ENCODE measurements around the gene INTS1. TPM values are rescaled to one million over a fixed set of nuclear protein-coding genes. Genes with fewer than 3 reads are reported as not detected.

The INTS1 gene
- polyA plus RNA-seq (ENCODE audit: insufficient read length in 4 of 4): 100 to 1,000 TPM in 1 of 4 donors, 10 to 100 TPM in 3; 52.7 to 102 (median 84.0) TPM

DNA sequence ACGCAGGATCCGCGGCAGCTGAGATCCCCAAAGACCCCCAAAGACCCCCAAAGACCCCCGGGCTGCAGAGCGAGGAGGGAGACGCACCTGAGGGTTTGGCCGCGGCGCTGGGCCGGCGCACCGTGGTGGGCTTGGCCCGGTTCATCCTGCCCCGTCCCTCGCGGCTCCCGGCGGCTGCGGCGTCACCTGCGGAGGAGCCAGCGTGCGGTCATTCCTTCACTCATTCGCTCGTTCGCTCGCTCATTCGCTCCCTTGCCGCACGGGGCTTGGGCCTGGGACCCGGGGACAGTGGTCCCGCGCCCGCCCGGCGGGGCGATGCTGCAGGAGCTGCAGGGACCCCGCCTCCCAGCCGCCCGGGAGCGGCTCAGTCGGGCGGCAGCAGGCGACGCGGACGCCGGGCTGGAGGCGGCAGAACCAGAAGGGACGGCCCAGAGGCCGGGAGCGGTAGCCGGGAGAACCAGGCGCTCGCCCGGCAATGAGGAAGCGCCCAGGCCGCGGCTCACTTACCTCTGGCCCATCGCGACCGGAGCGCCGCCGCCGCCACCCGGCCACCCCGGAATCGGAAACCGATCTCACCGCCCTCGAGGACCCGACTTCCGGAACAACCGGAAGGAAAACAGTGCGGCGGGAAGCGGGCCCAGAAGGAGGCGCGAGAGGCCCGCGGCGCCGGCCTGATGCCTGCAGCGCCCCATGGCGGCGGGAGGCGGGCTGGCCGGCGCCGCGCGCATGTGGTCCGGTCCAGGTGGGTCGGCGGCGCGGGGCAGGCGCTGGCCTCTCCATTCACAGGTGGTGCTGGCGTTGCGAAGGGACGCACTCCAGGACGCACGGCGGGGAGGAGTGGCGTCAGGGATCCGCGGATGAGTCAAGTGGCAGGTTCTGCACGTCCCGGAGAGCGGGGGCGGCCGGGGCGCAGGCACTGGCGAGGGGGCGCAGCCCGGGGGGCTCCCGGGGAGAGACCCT lies at the start of gene INTS1:
TSS of gene INTS1 (minus strand) at position 574 of the 960 bp plus-strand sequence. CDS start at position 145, 429 bp downstream.
- DNase-seq (ENCODE audit: low read depth in 4 of 4, low spot score in 2 of 4): peak in 3 of 4 donors; percentile 76 to 91 (median 76)

DNA sequence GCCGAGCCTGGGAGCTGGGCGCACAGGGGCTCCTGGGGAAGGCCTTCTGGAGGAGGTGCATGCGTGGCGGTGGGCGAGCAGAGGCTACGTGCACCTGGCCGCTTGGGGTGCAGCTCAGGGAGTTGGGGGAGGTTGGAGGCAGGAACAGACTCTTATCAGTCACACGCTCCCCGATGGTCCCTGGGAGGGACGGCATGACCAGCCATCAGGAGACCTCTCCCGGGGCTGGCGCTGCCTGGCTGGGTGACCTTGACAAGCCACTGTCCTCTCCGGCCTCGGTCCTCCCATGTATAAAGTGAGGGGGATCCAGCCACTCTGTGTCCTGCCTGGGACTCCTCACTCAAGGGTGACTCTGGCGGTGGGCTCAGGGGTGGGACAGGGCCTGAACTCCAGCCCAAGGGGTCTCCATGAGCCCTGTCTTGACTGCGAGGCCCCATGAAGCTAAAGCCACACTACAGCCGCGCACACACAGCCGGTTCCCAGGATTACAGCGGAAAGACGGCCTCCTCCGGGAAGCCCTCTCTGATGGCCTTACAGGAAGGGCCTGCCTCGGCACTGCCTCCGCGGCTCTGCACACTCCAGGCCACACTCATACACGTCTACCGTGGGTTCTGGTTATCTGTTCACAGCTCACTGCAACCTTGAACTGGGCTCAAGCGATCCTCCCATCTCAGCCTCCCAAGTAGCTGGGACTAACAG lies 49.5 kb upstream of the INTS1 start:
- DNase-seq (ENCODE audit: low read depth in 4 of 4, low spot score in 2 of 4): no peak

- no peak for DNase-seq (ENCODE audit: low read depth in 4 of 4, low spot score in 2 of 4)
Observed at GRCh38 chr7:1552200-1552599, 48.0 kb upstream of the INTS1 start.

- DNase-seq (ENCODE audit: low read depth in 4 of 4, low spot score in 2 of 4): no peak
Observed at GRCh38 chr7:1550846-1551155, 46.6 kb upstream of the INTS1 start.

DNA sequence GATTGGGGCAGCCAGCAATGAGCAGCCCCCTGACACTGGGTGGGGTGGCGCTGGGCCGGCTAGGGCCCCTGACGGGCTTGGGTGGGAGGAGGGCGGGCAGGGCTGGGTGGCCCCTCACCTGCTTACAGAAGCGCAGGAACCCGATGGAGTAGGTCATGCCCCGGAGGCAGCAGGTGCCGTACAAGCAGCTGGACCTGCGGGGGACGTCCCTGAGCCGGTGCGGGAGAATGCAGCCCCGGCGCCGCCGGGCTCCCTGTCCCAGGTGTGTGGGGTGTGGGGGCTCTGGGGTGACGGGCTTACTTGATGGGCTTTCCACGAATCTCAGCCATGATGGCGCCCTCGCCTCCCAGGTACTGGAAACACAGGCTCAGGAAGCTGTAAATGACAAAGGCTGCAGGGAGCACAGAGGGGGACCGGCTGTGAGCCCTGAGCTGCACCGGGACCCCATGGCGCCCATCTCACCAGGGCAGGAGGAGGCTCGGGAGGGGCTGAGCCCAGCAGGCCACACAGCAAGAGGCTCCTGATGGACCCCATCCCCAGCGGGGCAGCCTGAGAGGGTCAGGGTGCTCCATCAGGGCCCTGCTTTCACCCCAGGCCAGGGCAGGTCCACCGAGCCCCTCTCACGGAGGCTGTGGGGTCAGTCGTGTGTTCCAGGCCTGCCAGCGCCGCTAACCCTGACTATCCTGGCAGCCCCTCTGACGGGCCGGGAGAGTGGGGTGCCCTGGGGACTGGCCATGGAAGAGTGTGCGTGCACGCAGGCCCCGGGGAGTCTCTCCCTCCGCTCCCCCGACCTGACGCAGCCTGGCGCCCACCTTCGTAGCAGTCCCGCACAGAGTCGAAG lies 46.0 kb upstream of the INTS1 start:
- DNase-seq (ENCODE audit: low read depth in 4 of 4, low spot score in 2 of 4): no peak

- no peak for DNase-seq (ENCODE audit: low read depth in 4 of 4, low spot score in 2 of 4)
Observed at GRCh38 chr7:1549357-1550004, 45.3 kb upstream of the INTS1 start.

DNA sequence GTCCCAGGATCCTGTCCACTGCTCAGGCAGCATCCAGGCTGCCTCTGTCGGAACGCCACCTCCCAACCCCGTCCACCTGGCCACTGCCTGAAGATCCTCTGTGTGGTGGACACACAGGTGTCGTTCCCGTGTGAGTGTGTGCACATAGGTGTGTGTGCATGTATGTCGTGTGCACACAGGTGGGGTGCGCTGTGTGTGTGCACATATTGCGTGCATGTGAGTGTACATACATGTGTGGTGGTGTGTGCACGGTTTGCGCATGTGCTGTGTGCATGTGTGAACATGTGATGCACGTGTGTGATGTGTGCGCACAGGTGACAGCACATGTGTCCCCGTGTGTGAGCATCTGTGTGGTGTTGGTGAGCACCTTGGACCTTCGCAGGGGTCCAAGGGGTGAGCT lies 44.8 kb upstream of the INTS1 start:
- no peak for DNase-seq (ENCODE audit: low read depth in 4 of 4, low spot score in 2 of 4)

GRCh38 chr7:1548438-1548831 lies 44.2 kb upstream of the INTS1 start:
- DNase-seq (ENCODE audit: low read depth in 4 of 4, low spot score in 2 of 4): no peak

DNA sequence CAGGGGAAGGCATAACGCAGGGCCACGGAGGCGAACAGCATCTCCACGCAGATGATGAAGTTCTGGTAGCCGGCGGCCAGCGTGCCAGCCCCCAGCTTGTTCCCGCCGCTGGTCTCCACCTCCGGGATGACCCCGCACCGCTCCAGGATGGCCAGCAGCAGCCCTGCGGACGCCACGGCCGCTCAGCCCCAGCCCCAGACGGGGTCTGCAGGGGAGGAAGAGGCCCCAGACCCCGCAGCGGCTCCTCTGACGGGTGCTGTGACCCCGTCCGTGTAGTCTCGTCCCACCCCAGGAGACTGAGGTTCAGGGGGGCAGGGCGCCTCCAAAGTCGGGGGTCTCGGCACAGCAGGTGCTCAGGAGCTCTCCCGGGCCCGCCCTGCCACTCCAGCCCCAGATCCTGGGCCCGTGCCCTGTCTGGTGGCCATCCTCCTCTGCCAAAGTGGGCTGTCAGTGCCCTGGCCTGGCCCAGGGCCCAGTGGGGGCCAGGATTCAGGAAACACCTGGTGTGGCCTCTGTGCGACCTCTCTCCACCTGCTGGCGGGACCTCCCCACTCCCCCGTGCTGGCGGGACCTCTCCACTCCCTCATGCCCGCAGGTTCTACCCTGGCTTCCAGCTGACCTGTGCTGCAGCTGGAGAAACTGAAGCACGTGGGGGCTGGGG lies 43.7 kb upstream of the INTS1 start:
- DNase-seq (ENCODE audit: low read depth in 4 of 4, low spot score in 2 of 4): no peak

GRCh38 chr7:1546909-1547776 lies 43.0 kb upstream of the INTS1 start:
- no peak for DNase-seq (ENCODE audit: low read depth in 4 of 4, low spot score in 2 of 4)

DNA sequence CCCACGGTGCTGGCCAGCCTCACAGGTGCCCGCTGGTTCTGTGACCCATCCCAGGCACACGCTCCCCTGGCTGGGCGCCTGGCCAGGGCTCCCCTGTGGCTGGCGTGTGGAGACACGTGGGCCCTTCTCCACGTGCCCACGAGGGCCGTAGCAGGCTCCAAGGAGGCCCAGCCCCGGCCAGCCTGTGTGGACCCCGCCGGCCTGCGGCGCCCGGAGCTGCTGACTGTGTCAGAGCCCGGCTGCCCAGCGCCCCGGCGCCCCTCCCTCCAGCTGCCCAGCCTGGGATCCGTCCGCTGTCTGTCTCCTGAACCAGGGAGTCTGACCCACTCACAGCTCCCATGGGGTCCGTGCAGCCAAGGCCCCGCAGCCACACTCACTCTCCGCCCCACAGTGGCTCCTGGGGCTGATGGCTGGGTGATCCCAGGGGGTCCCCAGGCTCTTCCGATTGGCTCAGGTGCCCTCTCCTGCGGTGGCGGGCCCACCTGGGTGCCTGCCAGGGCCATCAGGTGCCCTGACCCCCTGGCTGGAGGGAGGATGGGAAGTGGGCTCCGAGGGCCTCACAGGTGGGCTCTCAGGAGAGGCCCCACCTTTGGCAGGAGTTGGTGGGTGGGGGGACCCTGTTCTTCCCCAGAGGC lies 42.2 kb upstream of the INTS1 start:
- DNase-seq (ENCODE audit: low read depth in 4 of 4, low spot score in 2 of 4): no peak

DNA sequence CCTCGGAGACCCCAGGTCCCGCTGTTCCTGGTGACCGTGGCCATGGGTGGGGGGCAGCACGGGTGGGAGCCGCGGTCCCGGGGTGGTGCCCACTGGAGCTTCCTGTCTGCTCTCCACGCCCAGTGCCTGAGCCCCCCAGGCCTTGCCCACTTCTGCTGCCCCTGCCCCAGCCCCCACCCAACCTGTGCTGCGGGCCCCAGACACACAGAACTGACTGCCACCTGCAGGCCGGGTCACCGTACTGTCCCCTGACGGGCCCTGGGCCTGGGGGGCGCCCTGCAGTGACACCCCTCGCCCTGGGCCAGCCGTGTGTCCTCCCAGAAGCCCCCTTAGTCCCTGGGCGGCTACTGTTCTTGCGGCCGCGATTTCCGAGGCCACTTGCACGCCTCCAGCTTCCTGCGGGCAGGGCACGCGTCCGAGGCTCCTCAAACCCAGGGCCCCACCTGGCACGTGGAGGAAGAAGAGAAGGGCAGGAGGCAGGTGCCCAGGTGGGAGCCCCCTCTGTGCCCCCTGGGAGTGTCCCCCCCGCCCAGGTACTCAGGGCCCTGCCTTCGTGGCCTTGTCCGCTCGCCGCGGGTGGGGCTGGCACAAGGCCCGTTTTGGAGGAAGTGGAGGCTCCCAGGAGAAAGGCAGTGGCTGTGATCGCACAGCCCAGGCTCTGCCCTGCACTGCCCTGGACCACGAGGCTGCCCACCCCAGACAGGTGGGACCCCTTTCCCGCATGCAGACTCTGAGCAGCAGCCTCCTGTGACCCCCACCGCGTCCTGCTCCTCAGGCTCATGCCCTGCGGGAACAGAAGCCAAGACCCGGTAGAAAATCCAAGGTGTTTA lies 41.4 kb upstream of the INTS1 start:
- DNase-seq (ENCODE audit: low read depth in 4 of 4, low spot score in 2 of 4): no peak

DNA sequence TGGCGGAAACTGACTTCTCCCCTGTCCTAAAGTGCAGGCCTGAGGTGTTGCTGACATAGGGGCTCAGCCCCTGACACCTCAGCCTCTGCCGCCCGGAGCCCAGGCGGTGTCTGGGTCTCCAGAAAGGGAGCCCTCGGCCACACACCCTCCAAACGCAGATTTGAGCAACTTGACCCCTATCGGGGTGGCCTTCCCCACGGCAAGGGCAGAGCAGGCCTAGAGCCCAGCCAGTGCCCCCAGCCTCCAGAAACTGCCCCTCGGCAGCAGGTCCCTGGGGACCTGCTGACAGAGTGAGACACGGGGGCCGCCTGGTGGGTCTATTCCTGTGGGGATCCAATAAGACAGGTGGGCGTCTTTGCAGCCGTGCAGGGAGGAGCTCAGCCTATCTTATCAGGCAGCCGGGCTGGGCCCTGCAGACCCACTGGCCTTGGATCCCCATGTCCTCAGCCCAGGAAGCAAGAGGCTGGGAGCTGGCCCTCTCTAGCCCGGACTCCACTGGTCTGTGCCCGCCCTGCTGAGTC lies 40.8 kb upstream of the INTS1 start:
- no peak for DNase-seq (ENCODE audit: low read depth in 4 of 4, low spot score in 2 of 4)

DNA sequence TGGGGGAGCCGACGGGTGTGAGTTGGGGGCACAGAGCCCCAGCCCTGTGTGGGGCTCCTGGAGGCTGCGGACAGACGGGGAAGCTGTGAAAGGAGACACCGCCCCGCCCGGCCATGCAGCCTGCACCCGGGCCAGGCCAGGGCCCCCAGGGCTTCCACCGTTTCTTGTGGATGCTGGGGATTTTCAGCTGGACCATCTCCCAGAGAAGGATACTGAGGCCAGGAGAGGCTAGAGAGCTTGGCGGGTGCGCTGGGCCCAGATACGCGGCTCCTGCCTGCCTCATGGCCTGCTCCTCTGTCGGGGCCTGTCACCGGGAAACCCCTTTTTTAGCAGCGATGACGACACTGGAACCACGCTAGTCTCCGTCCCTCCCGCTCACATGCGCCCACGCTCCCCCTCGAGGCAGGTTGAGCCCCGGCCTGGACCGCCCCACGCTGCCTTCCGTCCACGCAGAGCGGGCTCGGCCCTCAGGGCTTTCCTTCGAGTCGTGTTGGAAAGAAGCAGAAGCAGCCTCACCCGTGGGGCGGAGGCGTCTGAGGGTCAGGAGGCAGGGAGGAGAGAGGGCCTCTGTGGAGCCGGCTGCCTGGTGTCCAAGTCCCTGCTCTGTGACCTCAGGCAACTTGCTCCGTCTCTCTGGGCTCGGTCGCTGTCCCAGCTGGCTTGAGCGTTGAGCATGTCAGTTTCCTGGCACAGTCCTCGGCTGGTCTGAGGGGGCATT lies 40.1 kb upstream of the INTS1 start:
- no peak for DNase-seq (ENCODE audit: low read depth in 4 of 4, low spot score in 2 of 4)

DNA sequence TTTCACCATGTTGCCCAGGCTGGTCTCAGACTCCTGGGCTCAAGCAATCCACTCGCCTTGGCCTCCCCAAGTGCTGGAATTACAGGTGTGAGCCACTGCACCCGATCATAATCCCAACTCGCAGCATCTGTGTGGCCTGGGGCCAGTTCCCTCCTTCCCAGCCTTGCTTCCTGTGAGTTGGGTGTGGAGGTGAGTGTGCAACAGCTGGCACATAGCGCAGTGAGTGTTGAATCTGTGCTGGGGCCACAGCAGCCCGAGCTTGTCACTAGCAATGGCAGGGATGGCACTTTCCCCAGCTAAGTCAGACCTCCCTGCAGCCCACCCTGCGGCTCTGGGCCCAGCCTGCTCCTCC lies 39.6 kb upstream of the INTS1 start:
- no peak for DNase-seq (ENCODE audit: low read depth in 4 of 4, low spot score in 2 of 4)

DNA sequence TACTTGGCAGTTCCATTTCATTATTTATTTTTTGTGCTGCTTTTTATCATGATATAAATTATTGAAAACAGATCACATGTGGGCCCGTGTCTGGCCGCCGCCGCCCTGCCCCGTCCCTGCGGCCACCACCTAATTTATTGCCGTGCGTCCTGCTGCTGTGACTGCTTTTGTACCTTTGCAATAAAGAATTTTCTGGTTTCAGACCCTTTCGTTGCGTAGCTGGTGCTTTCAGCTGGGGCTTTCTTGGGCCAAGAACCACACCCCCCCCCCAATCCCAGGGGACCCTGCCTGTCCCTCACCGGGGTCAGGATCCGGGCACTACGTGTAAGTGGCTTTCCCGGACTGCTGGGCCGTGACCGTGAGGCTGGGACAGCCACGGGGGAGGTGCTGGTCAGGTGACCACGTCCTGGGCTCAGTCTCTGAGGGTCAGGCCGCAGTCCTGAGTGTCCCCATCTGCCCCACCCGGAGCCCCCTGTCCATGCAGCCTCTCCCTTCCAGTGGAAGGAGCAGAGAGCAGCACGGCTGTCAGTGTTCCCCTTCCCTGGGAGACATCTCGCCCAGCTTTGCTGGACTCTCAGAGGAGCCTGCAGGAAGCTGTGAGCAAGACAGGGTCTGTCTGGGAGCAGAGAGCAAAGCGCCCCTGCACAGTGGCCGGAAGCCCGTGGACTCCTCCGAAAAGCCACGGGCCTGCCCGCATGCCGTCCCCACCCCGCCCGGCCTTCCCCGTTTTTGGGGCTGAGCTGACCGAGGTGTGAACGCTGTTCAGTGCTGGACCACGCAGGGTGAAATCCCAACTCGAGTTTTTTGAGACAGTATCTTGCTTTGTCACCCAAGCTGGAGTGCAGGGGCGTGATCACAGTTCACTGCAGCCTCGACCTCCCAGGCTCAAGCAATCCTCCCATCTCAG lies 38.9 kb upstream of the INTS1 start:
- no peak for DNase-seq (ENCODE audit: low read depth in 4 of 4, low spot score in 2 of 4)

Measured in left renal cortex interstitium (tissue), 4 donors.